Chondrocyte (in vitro differentiated cells): ENCODE measurements around the gene P2RY12. TPM values are rescaled to one million over a fixed set of nuclear protein-coding genes. Genes with fewer than 3 reads are reported as not detected.
"Not testable (repeated sequence)": the region's sequence is repeated elsewhere in the genome, so short reads cannot be mapped to it uniquely, and the experiment has no call there.

ENCODE experiments used
- DNase-seq: peaks from one replicate; pipeline ENCODE4 v3.0.0; 2021; ENCODE audit warnings: mixed read lengths, low spot score
- H3K27ac Mint-ChIP-seq: one replicate; pipeline ENCODE4 v1.8.0; 2021; ENCODE audit warnings: mild to moderate bottlenecking, moderate library complexity, mixed read lengths; ENCODE audit not compliant: unreplicated experiment
- H3K27me3 Mint-ChIP-seq: 2 replicates; pipeline ENCODE4 v1.8.0; 2021; ENCODE audit warnings: low read depth, mixed read lengths
- H3K36me3 Mint-ChIP-seq: 2 replicates; pipeline ENCODE4 v1.8.0; 2021; ENCODE audit warnings: low read depth, mixed read lengths
- H3K4me1 Mint-ChIP-seq: 2 replicates; pipeline ENCODE4 v1.8.0; 2021; ENCODE audit warnings: low read depth, mild to moderate bottlenecking, mixed read lengths
- H3K4me3 Mint-ChIP-seq: one replicate; pipeline ENCODE4 v1.8.0; 2021; ENCODE audit warnings: mild to moderate bottlenecking, moderate library complexity, mixed read lengths; ENCODE audit not compliant: unreplicated experiment
- H3K9me3 Mint-ChIP-seq: 2 replicates; pipeline ENCODE4 v1.8.0; 2021; ENCODE audit warnings: low read depth, mixed read lengths
- total RNA-seq: library from RNA; stranded (reverse); gene quantifications from 3 replicates; pipeline ENCODE4 v1.2.1, GENCODE V29; 2021
- TF ChIP-seq, protein P1 (sequence below): fragments of 200-600 bp; sonication (generic); IDR thresholded peaks from 2 replicates; pipeline ENCODE4 v1.5.0; 2021; ENCODE audit warnings: antibody characterized with exemption, mild to moderate bottlenecking, moderate library complexity

P2RY12 gene
- total RNA-seq, 1 donor from 2014 or later: not detected

DNA sequence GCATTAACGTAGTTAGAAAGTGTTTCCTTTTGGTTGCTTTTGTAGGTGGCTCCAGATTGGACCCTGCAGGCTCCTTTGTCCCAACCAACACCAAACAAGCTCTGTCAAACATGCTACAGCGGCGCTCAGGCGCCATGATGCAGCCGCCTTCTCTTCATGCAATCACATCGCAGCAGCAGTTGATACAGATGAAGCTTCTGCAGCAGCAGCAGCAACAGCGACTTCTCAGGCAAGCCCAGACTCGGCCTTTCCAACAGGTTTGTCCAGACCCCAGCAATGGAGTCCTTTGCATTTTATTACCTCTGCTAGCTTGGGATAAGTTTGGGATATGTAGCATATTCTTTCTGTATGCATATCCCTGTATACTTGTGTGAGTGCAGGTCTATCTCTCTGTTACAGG, 10.1 kb upstream of the P2RY12 start:
- Mint-ChIP-seq H3K27me3 (no peaks in the 10 kb centered on the region), H3K27ac (no peak overlapping the region), H3K4me1 (no peaks in the 10 kb centered on the region), H3K9me3 (peaks cover 3% of the 10 kb centered on the region), H3K36me3 (no peaks in the 10 kb centered on the region), H3K4me3 (no peak overlapping the region)
- TF ChIP-seq, protein P1, sequence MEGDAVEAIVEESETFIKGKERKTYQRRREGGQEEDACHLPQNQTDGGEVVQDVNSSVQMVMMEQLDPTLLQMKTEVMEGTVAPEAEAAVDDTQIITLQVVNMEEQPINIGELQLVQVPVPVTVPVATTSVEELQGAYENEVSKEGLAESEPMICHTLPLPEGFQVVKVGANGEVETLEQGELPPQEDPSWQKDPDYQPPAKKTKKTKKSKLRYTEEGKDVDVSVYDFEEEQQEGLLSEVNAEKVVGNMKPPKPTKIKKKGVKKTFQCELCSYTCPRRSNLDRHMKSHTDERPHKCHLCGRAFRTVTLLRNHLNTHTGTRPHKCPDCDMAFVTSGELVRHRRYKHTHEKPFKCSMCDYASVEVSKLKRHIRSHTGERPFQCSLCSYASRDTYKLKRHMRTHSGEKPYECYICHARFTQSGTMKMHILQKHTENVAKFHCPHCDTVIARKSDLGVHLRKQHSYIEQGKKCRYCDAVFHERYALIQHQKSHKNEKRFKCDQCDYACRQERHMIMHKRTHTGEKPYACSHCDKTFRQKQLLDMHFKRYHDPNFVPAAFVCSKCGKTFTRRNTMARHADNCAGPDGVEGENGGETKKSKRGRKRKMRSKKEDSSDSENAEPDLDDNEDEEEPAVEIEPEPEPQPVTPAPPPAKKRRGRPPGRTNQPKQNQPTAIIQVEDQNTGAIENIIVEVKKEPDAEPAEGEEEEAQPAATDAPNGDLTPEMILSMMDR: no peak
- no peak for DNase-seq

DNA sequence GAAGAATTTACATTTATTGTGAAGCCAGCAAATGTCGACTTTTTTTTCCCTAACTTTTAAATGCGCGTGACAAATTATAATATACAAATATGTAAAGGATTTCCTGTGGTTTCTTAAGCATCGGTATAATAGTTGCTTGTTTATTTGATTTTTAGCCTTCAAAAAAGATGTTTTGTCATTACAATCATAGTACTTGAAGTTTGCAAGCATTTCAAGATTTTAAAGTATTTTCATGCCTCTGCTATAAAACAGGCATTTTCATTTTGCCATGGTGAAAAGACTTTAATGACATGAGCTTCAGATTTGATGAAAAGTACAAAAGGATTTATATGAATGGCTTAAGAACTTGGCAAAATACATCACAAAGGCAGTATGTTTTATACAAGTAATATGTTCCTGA, 9.4 kb upstream of the P2RY12 start:
- H3K36me3 Mint-ChIP-seq: no peaks in the 10 kb centered on the region
- no peaks in the 10 kb centered on the region for H3K4me1 Mint-ChIP-seq
- TF ChIP-seq, protein P1: no peak
- H3K27me3 Mint-ChIP-seq: no peaks in the 10 kb centered on the region
- no peak overlapping the region for H3K4me3 Mint-ChIP-seq
- no peak overlapping the region for H3K27ac Mint-ChIP-seq
- no peak for DNase-seq
- H3K9me3 Mint-ChIP-seq: peaks cover 3% of the 10 kb centered on the region

DNA sequence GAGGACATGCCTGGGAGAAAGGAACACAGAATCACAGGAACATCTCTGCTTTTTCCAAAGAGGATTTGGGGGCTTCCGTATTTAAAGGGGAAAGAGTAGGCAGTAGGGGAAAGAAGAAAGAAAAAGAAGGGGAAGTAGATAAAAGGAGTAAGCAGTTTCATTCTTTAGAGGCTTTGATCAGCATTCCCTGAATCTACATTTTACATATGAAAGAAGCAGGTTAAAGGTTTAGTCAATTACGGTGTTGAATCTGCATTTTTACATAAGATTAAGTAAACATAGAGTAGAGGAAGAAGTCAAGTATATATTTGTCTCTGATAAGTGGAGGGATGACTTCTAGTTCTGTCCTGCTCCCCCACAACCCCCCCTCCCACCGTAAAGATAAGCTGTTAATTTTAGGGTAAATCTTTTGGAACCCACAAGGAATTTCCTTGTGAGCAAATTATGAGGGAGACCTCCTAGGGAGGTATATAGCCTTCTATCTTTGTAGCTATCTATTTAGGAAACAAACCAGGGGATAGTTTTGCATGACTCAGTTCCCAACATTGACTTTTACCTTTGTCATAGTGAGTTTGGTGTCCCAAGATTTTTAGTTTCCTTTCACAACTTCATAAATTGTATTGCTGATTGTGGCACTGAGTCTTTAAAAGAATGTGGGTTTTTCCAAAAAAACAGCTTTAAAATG, 8.7 kb upstream of the P2RY12 start:
- TF ChIP-seq, protein P1: no peak
- peaks cover 3% of the 10 kb centered on the region for H3K9me3 Mint-ChIP-seq
- no peak for DNase-seq
- no peaks in the 10 kb centered on the region for H3K4me1 Mint-ChIP-seq
- H3K27ac Mint-ChIP-seq: no peak overlapping the region
- H3K36me3 Mint-ChIP-seq: no peaks in the 10 kb centered on the region
- no peak overlapping the region for H3K4me3 Mint-ChIP-seq
- no peaks in the 10 kb centered on the region for H3K27me3 Mint-ChIP-seq

DNA sequence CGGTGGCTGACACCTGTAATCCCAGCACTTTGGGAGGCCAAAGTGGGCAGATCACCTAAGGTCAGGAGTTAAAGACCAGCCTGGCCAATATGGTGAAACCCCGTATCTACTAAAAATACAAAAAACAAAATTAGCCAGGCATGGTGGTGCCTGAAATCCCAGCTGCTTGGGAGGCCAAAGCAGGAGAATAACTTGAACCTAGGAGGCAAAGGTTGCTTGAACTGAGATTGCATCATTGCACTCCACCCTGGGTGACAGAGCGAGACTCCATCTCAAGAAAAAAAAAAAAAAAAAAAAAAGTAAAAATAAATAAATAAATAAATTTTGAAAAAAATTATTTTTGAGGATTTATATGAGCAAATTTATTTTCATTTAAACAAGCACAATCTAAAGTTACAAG, 7.6 kb upstream of the P2RY12 start:
- not testable (repeated sequence) for H3K27me3 Mint-ChIP-seq, H3K4me1 Mint-ChIP-seq

DNA sequence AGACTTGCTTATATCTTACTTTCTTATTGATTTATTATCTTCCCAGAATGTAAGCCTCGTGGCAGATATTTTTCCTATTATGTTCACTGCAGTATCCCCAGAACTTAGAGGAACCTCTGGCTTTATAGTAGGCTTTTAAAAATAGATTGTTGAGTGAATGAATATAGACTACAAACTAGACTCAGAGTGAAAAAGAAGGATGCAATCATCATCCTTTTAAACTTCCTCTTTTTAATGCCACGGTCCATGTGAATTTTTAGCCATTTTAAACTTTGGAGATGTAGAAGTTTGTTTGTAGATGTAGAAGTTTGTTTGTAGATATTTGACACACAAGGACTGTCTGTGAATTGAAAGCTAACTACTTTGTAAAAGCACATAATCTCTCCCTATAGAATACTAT, 7.2 kb upstream of the P2RY12 start:
- H3K36me3 Mint-ChIP-seq: no peaks in the 10 kb centered on the region
- no peak overlapping the region for H3K27ac Mint-ChIP-seq
- no peaks in the 10 kb centered on the region for H3K27me3 Mint-ChIP-seq
- TF ChIP-seq, protein P1: no peak
- peaks cover 3% of the 10 kb centered on the region for H3K9me3 Mint-ChIP-seq
- no peak for DNase-seq
- no peaks in the 10 kb centered on the region for H3K4me1 Mint-ChIP-seq
- H3K4me3 Mint-ChIP-seq: no peak overlapping the region

More for the DNA sequence above, 7.6 kb upstream of the P2RY12 start:
- not testable (repeated sequence) for DNase-seq, H3K9me3 Mint-ChIP-seq, H3K4me3 Mint-ChIP-seq, H3K36me3 Mint-ChIP-seq, H3K27ac Mint-ChIP-seq

DNA sequence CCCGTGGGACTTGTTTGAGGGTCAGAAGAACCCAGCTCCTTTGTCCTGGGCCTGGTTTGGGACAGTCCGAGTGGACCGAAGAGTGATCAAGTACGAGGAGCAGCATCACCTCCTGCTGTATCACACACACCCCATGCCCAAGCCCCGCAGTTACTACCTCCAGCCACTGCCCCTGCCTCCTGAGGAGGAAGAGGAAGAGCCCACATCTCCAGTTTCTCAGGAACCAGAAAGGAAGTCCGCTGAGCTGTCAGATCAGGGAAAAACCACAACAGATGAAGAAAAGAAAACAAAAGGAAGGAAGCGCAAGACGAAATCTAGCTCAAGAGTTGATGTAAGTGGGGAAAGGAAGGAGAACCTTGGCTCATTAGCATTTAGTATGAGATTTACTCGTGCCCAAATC, 3.3 kb upstream of the P2RY12 start:
- TF ChIP-seq, protein P1: no peak
- Mint-ChIP-seq H3K36me3 (peaks cover 3% of the 10 kb centered on the region), H3K27ac (no peak overlapping the region), H3K27me3 (no peaks in the 10 kb centered on the region), H3K4me1 (peaks cover 4% of the 10 kb centered on the region), H3K4me3 (no peak overlapping the region), H3K9me3 (peaks cover under 1% of the 10 kb centered on the region)
- no peak for DNase-seq
